Fibroblast of the aortic adventitia (primary cell): Measurements from ENCODE around the gene WIZ. TPM values are rescaled to one million over a fixed set of nuclear protein-coding genes. Genes with fewer than 3 reads are reported as not detected.

Experiments used
- DNase-seq: peaks from one replicate; pipeline ENCODE4 v3.0.0-alpha.2; 2010; ENCODE audit warnings: low read depth
- H3K4me3 ChIP-seq: 2 replicates; pipeline ENCODE4 v1.5.1; 2011; ENCODE audit warnings: low read depth, mild to moderate bottlenecking, control low read depth, low read length, moderate library complexity
- CTCF ChIP-seq: IDR thresholded peaks from 2 replicates; pipeline ENCODE4 v1.5.1; 2011; ENCODE audit warnings: mild to moderate bottlenecking, low read length, control low read depth, inconsistent platforms; ENCODE audit not compliant: insufficient read depth
- total RNA-seq: library from RNA; depleted of rRNA; stranded (reverse); fragments of >200 nt; gene quantifications from 2 replicates; pipeline ENCODE4 v1.2.3, GENCODE V29; 2012; ENCODE audit warnings: low replicate concordance

WIZ gene
- total RNA-seq, 1 donor = 13.4 TPM

- no peak for DNase-seq
- peak; percentile 27 for TF ChIP-seq CTCF
- peak overlapping the region; percentile 56 for H3K4me3 ChIP-seq
Observed at GRCh38 chr19:15453091-15453578, 3.4 kb upstream of the WIZ start.

GRCh38 chr19:15452111-15453047, 2.6 kb upstream of the WIZ start:
- TF ChIP-seq CTCF = no peak
- peak; percentile 71 for DNase-seq
- H3K4me3 ChIP-seq = peak overlapping the region; percentile 56

GRCh38 chr19:15450528-15450890, 753 bp upstream of the WIZ start:
- no peak for DNase-seq
- no peak for TF ChIP-seq CTCF
- no peak overlapping the region for H3K4me3 ChIP-seq

- DNase-seq = peak; percentile 21
- no peak for TF ChIP-seq CTCF
- peak overlapping the region; percentile 73 for H3K4me3 ChIP-seq
Observed at GRCh38 chr19:15448778-15449619, 757 bp downstream of the WIZ start.

- no peak overlapping the region for H3K4me3 ChIP-seq
Observed at GRCh38 chr19:15448044-15448777, 1.5 kb downstream of the WIZ start.

More at GRCh38 chr19:15448044-15448777, 1.5 kb downstream of the WIZ start:
- no peak for TF ChIP-seq CTCF
- no peak for DNase-seq
